H1 (cell line): ENCODE measurements around the gene MFAP3. TPM values are rescaled to one million over a fixed set of nuclear protein-coding genes. Genes with fewer than 3 reads are reported as not detected.

ENCODE experiments used
- CTCF ChIA-PET: fragments of 300-600 bp; sonication (Branson Sonifier 250); formaldehyde crosslinking; loops from one replicate; lab custom pipeline; 2021; ENCODE audit not compliant: partially characterized antibody; lab: Charles Lee
- POLR2A ChIA-PET: fragments of 300-600 bp; sonication (Branson Sonifier 250); formaldehyde crosslinking; loops from one replicate; lab custom pipeline; 2021; ENCODE audit warnings: inconsistent platforms; ENCODE audit not compliant: partially characterized antibody; lab: Charles Lee
- DNase-seq, 2 experiments: peaks; one replicate each; pipeline versions ENCODE4 v3.0.0 to v3.0.0-alpha.2; 2010 to 2022; ENCODE audit warnings: low spot score in 2 of 2, low read depth in 1 of 2, mixed read lengths in 1 of 2
- FAIRE-seq: peaks from 2 replicates; lab custom pipeline; 2011; peaks lifted over from hg19 to GRCh38; lab: Jason Lieb, UNC
- H2AFZ ChIP-seq: 2 replicates; pipeline ENCODE4 v1.8.1; 2012; ENCODE audit warnings: low read length, inconsistent platforms
- H2AK5ac ChIP-seq: 2 replicates; pipeline ENCODE4 v1.6.1; 2013; ENCODE audit warnings: low read depth, low read length
- H2BK120ac ChIP-seq: replicated peaks from 2 replicates; pipeline ENCODE3; 2013; ENCODE audit warnings: low read depth, low read length, inconsistent platforms
- H2BK12ac ChIP-seq: 2 replicates; pipeline ENCODE4 v1.6.1; 2013; ENCODE audit warnings: low read depth, low read length
- H2BK15ac ChIP-seq: 2 replicates; pipeline ENCODE4 v1.6.1; 2013; ENCODE audit warnings: low read length
- H2BK20ac ChIP-seq: 2 replicates; pipeline ENCODE4 v1.6.1; 2013; ENCODE audit warnings: low read length
- H2BK5ac ChIP-seq: 2 replicates; pipeline ENCODE4 v1.6.1; 2013; ENCODE audit warnings: low read depth, low read length
- H3K14ac ChIP-seq: 2 replicates; pipeline ENCODE4 v1.6.1; 2013; ENCODE audit warnings: inconsistent platforms; ENCODE audit not compliant: insufficient read length
- H3K18ac ChIP-seq: 2 replicates; pipeline ENCODE4 v1.6.1; 2013; ENCODE audit warnings: low read length; ENCODE audit errors: extremely low read depth
- H3K23ac ChIP-seq: 2 replicates; pipeline ENCODE4 v1.6.1; 2013; ENCODE audit warnings: inconsistent platforms; ENCODE audit not compliant: insufficient read length
- H3K23me2 ChIP-seq: 2 replicates; pipeline ENCODE4 v1.6.1; 2013; ENCODE audit warnings: low read depth, low read length
- H3K27ac ChIP-seq: 2 replicates; pipeline ENCODE4 v1.6.1; 2011; ENCODE audit warnings: low read depth, low read length, inconsistent platforms
- H3K27me3 ChIP-seq, 4 experiments: replicated peaks in 1 of 4; 1 replicate in 1 of 4; 2 replicates in 3 of 4; pipeline versions ENCODE4 v1.6.1 to v1.8.1; 2011 to 2013; ENCODE audit warnings: low read length in 3 of 4, mild to moderate bottlenecking in 3 of 4, inconsistent platforms in 2 of 4, mixed read lengths in 2 of 4, moderate library complexity in 1 of 4; ENCODE audit not compliant: control insufficient read depth in 3 of 4, insufficient read depth in 3 of 4; ENCODE audit errors: extremely low read depth in 1 of 4
- H3K36me3 ChIP-seq, 4 experiments: 2 replicates each; pipeline versions ENCODE4 v1.6.1 to v1.8.1; 2011 to 2013; ENCODE audit warnings: mild to moderate bottlenecking in 4 of 4, low read length in 3 of 4, moderate library complexity in 2 of 4, control low read depth in 1 of 4, inconsistent platforms in 1 of 4; ENCODE audit not compliant: insufficient read depth in 4 of 4, control insufficient read depth in 2 of 4
- H3K4ac ChIP-seq: replicated peaks from 2 replicates; pipeline ENCODE3; 2013; ENCODE audit warnings: low read length, low read depth, mixed read lengths, inconsistent platforms; ENCODE audit not compliant: insufficient read length
- H3K4me1 ChIP-seq, 4 experiments: replicated peaks in 1 of 4; 1 replicate in 1 of 4; 2 replicates in 3 of 4; pipeline versions ENCODE4 v1.6.1 to v1.8.1; 2011 to 2013; ENCODE audit warnings: low read length in 3 of 4, inconsistent platforms in 2 of 4, mixed read lengths in 1 of 4; ENCODE audit not compliant: insufficient read depth in 4 of 4, control insufficient read depth in 3 of 4
- H3K4me2 ChIP-seq, 2 experiments: 2 replicates each; pipeline versions ENCODE4 v1.6.1 to v1.8.1; 2011 to 2013; ENCODE audit warnings: low read depth in 2 of 2, low read length in 2 of 2, control low read depth in 1 of 2, inconsistent platforms in 1 of 2, mild to moderate bottlenecking in 1 of 2; ENCODE audit not compliant: insufficient read depth in 1 of 2
- H3K4me3 ChIP-seq, 4 experiments: fragments of 200-600, 300-600 bp in 1 of 4; sonication (generic), shearing (Covaris generic), sonication (Bioruptor Twin) in 1 of 4; 2 replicates each; pipeline versions ENCODE4 v1.5.1 to v1.8.1; 2011 to 2016; ENCODE audit warnings: low read length in 4 of 4, low read depth in 3 of 4, control low read depth in 2 of 4, inconsistent platforms in 2 of 4, mild to moderate bottlenecking in 2 of 4, mixed read lengths in 1 of 4, moderate library complexity in 1 of 4; ENCODE audit not compliant: insufficient read depth in 2 of 4; ENCODE audit errors: extremely low read depth in 1 of 4
- H3K56ac ChIP-seq: replicated peaks from 2 replicates; pipeline ENCODE3; 2013; ENCODE audit warnings: low read depth, mild to moderate bottlenecking, mixed read lengths, low read length, inconsistent platforms; ENCODE audit not compliant: insufficient read length
- H3K79me1 ChIP-seq: 2 replicates; pipeline ENCODE4 v1.6.1; 2013; ENCODE audit warnings: low read depth, low read length, control low read depth
- H3K79me2 ChIP-seq, 2 experiments: 2 replicates each; pipeline versions ENCODE4 v1.6.1 to v1.8.1; 2012 to 2013; ENCODE audit warnings: low read length in 2 of 2, mild to moderate bottlenecking in 2 of 2, inconsistent platforms in 1 of 2; ENCODE audit not compliant: insufficient read depth in 2 of 2, control insufficient read depth in 1 of 2
- H3K9ac ChIP-seq, 4 experiments: replicated peaks in 1 of 4; 1 replicate in 1 of 4; 2 replicates in 3 of 4; pipeline versions ENCODE4 v1.6.1 to v1.8.1; 2011 to 2013; ENCODE audit warnings: low read depth in 3 of 4, low read length in 3 of 4, control low read depth in 2 of 4, mild to moderate bottlenecking in 2 of 4, moderate library complexity in 2 of 4, inconsistent platforms in 1 of 4; ENCODE audit errors: extremely low read depth in 1 of 4
- H3K9me3 ChIP-seq, 2 experiments: 2 replicates each; pipeline versions ENCODE4 v1.6.1 to v1.8.1; 2012 to 2013; ENCODE audit warnings: mild to moderate bottlenecking in 2 of 2, moderate library complexity in 2 of 2, control low read depth in 1 of 2, inconsistent platforms in 1 of 2, low read depth in 1 of 2, low read length in 1 of 2, mixed read lengths in 1 of 2; ENCODE audit not compliant: insufficient read depth in 2 of 2
- H4K20me1 ChIP-seq, 2 experiments: replicated peaks in 1 of 2; 2 replicates each; pipeline versions ENCODE3 to v1.8.1; 2011 to 2013; ENCODE audit warnings: inconsistent platforms in 2 of 2, low read length in 2 of 2, mild to moderate bottlenecking in 1 of 2; ENCODE audit not compliant: insufficient read depth in 2 of 2, control insufficient read depth in 1 of 2
- H4K5ac ChIP-seq: 2 replicates; pipeline ENCODE4 v1.6.1; 2013; ENCODE audit warnings: low read length, low read depth, mixed read lengths, inconsistent platforms; ENCODE audit not compliant: insufficient read length
- H4K8ac ChIP-seq: 2 replicates; pipeline ENCODE4 v1.8.0; 2013; ENCODE audit warnings: mild to moderate bottlenecking, moderate library complexity, low read length, inconsistent platforms; ENCODE audit not compliant: insufficient read depth; ENCODE audit errors: extremely low read depth
- H4K91ac ChIP-seq: replicated peaks from 2 replicates; pipeline ENCODE3; 2013; ENCODE audit warnings: low read length, mixed read lengths, inconsistent platforms; ENCODE audit not compliant: insufficient read length
- CEBPB ChIP-seq: IDR thresholded peaks from 2 replicates; pipeline ENCODE4 v1.6.1; 2012; ENCODE audit warnings: low read depth, low read length
- EZH2 ChIP-seq: fragments of 200-600 bp; sonication (generic); IDR thresholded peaks from 2 replicates; pipeline ENCODE4 v1.7.1; 2012; ENCODE audit warnings: low read depth, mild to moderate bottlenecking, moderate library complexity, low read length, inconsistent platforms; ENCODE audit not compliant: severe bottlenecking
- WGBS, 2 experiments: shearing (Covaris generic) in 1 of 2; methylation state at CpG; one replicate each; pipeline versions ENCODE4 v1.1.6 to v1.1.7; 2013 to 2015; ENCODE audit warnings: low lambda C conversion rate in 2 of 2, mixed read lengths in 2 of 2, inconsistent platforms in 1 of 2, low coverage in 1 of 2, missing lambda C conversion rate in 1 of 2; ENCODE audit not compliant: insufficient replicate concordance in 2 of 2, insufficient coverage in 1 of 2, insufficient read length in 1 of 2; ENCODE audit errors: extremely low coverage in 1 of 2, missing lambda C conversion rate in 1 of 2; 5-methylcytosine and 5-hydroxymethylcytosine counted together
- polyA plus RNA-seq, 7 experiments: library from polyadenylated mRNA; depleted of rRNA in 3 of 7; stranded (reverse) in 5 of 7; unstranded in 2 of 7; fragments of >200 nt in 5 of 7; fragments of 200-250 nt in 2 of 7; gene quantifications; 1 replicate in 5 of 7; 2 replicates in 1 of 7; 4 replicates in 1 of 7; pipeline versions ENCODE4 v1.2.1 to v1.2.3, GENCODE V29; 2011 to 2013; ENCODE audit warnings: missing spikeins in 2 of 7, mixed read lengths in 2 of 7
- total RNA-seq: library from RNA; stranded (reverse); fragmentation: NEBNext Ultra II Directional; extraction: Animal tissue kit (Norgen Biotek cat#: 25700); gene quantifications from 2 replicates; pipeline ENCODE4 v1.2.1, GENCODE V29; 2021

The MFAP3 gene
- total and polyA plus RNA-seq, 2 of the 8 experiments (the other 6 are each of a cell fraction or from before 2014, with no cell fraction given) = 13.7 to 27.0 TPM

- no peak for FAIRE-seq
- H3K4me3 ChIP-seq = no peak overlapping the region
- no peak overlapping the region for H3K14ac ChIP-seq
- H3K9me3 ChIP-seq = no peaks in the 10 kb centered on the region
- no peak for DNase-seq
- no peak overlapping the region for H2BK20ac ChIP-seq
- no peaks in the 10 kb centered on the region for H3K23me2 ChIP-seq
- peak overlapping the region; percentile 89; the same call in 1 of the 2 replicates for H2BK12ac ChIP-seq
- H3K18ac ChIP-seq = no peak overlapping the region
- no peaks in the 10 kb centered on the region for H3K79me2 ChIP-seq
- no peaks in the 10 kb centered on the region for H3K36me3 ChIP-seq
- no peak overlapping the region for H3K4me2 ChIP-seq
- no peak overlapping the region for H3K27ac ChIP-seq
- peak overlapping the region; percentile 23; the same call in 1 of the 2 replicates for H4K8ac ChIP-seq
- H3K4me1 ChIP-seq = peaks cover 3 to 17% (median 6%) of the 10 kb centered on the region in 4 experiments
- H2BK15ac ChIP-seq = peak overlapping the region; percentile 13; the same call in 1 of the 2 replicates
- H2AK5ac ChIP-seq = peak overlapping the region; percentile 6; the same call in 1 of the 2 replicates
- H3K4ac ChIP-seq = no peak overlapping the region
- 0 out of 2 replicates have a peak overlapping the region, but pooled peaks have one; percentile 23 for H2AFZ ChIP-seq
- H3K9ac ChIP-seq = no peak overlapping the region
- no peak overlapping the region for H3K56ac ChIP-seq
- peak overlapping the region; percentile 46 for H4K91ac ChIP-seq
- H2BK120ac ChIP-seq = no peak overlapping the region
- WGBS, 2 experiments = 83% methylated on average over 4 of the region's 4 CpGs; no CpG with 5 or more reads in 1 of the 2 experiments
- CTCF ChIA-PET = interaction anchor here (1.4 to 4.5 kb wide), 4 partner anchors 12 to 302 kb away, joined by 4 to 24 read pairs (median 8); no protein-coding TSS in a partner anchor
- no peaks in the 10 kb centered on the region for H4K20me1 ChIP-seq
- TF ChIP-seq EZH2 (no peak), CEBPB (peak; percentile 40; the same call in 1 of the 2 replicates)
- TF ChIP-seq, all 59 proteins: peak for 1
- Histone ChIP-seq H3K27me3 (no peaks in the 10 kb centered on the region), H3K23ac (no peak overlapping the region), H3K79me1 (no peaks in the 10 kb centered on the region), H2BK5ac (no peak overlapping the region; the same call in 1 of the 2 replicates), H4K5ac (no peak overlapping the region)
- POLR2A ChIA-PET = no interaction called here
Observed at GRCh38 chr5:154103233-154103632, 64.5 kb downstream of the MFAP3 start.

Other genes starting within 250 kb of the MFAP3 start
- 9.2 and 9.7 TPM in 2 replicates for gene FAM114A2, start 57 bp upstream of the MFAP3 start, total RNA-seq
- 2.2 and 3.8 TPM in 2 replicates for gene FAM114A2, start 57 bp upstream of the MFAP3 start, polyA plus RNA-seq (2011; rRNA removed)
- 15.2 and 15.5 TPM in 2 replicates for gene GALNT10, start 151.8 kb downstream of the MFAP3 start, total RNA-seq
- 4.6 and 5.1 TPM in 2 replicates for gene GALNT10, start 151.8 kb downstream of the MFAP3 start, polyA plus RNA-seq (2011; rRNA removed)